Mucosa of descending colon (tissue), 3 donors: ENCODE data around the gene NRROS. TPM values are rescaled to one million over a fixed set of nuclear protein-coding genes. Genes with fewer than 3 reads are reported as not detected.

Experiments
- ATAC-seq: fragments of 200-7000 bp; cut with Tn5 transposase; one replicate; pipeline ENCODE4 v1.9.1; 2020; ENCODE audit warnings: mild to moderate bottlenecking, moderate library complexity
- DNase-seq, 3 donors: peaks; one replicate each; pipeline ENCODE4 v3.0.0-alpha.2; 2020
- H3K36me3 ChIP-seq: fragments of 200-600 bp; one replicate; pipeline ENCODE4 v1.8.0; 2021; ENCODE audit warnings: low read depth, mild to moderate bottlenecking
- H3K4me1 ChIP-seq: fragments of 200-600 bp; one replicate; pipeline ENCODE4 v1.8.0; 2021; ENCODE audit warnings: low read depth, mild to moderate bottlenecking
- H3K4me3 ChIP-seq: fragments of 200-600 bp; one replicate; pipeline ENCODE4 v1.8.0; 2021; ENCODE audit warnings: mild to moderate bottlenecking
- H3K9me3 ChIP-seq: fragments of 200-600 bp; one replicate; pipeline ENCODE4 v1.8.0; 2021; ENCODE audit warnings: mild to moderate bottlenecking
- CTCF ChIP-seq: fragments of 200-600 bp; IDR thresholded peaks from one replicate; pipeline ENCODE4 v1.8.0; 2022; ENCODE audit warnings: antibody characterized with exemption, mild to moderate bottlenecking
- intact Hi-C, 2 donors: fragments of 100-400 bp; cut with DNase I in 1 of 2; cut with micrococcal nuclease in 1 of 2; formaldehyde crosslinking; loops; one replicate each; pipeline versions ENCODE4 v1.11.0 to v1.11.1; 2022; cut with DNase I, micrococcal nuclease
- total RNA-seq, 3 donors: library from RNA; stranded (reverse); fragmentation: NEBNext Ultra II Directional in 2 of 3; extraction: Animal tissue kit (Norgen Biotek cat#: 25700) in 2 of 3; gene quantifications; one replicate each; pipeline versions ENCODE4 v1.2.1 to v1.2.4, GENCODE V29; 2021 to 2023
- donor health status: DM: no; HTN: no; CAD: no; lungs with moderate emphysema.
- donor health status: DM: no; HTN: no; CAD: no.
- donor health status: DM: no; HTN: yes; CAD: no.

NRROS gene
- total RNA-seq, 3 donors from 2014 or later: 1.1 to 6.0 (median 5.4) TPM

- DNase-seq: no peak
- peak; percentile 36 for ATAC-seq
- no peak overlapping the region for H3K4me3 ChIP-seq
- H3K9me3 ChIP-seq: no peaks in the 10 kb centered on the region
- no peaks in the 10 kb centered on the region for H3K36me3 ChIP-seq
- TF ChIP-seq CTCF: no peak
- no peaks in the 10 kb centered on the region for H3K4me1 ChIP-seq
- intact Hi-C loops: no loop called here
These were observed 26.7 kb downstream of the NRROS start for GRCh38 chr3:196666001-196666867.

- intact Hi-C loops: no loop called here
- TF ChIP-seq CTCF: no peak
- no peaks in the 10 kb centered on the region for H3K9me3 ChIP-seq
- ATAC-seq (no peak), DNase-seq (no peak)
- no peak overlapping the region for H3K4me3 ChIP-seq
- no peaks in the 10 kb centered on the region for H3K4me1 ChIP-seq
- H3K36me3 ChIP-seq: no peaks in the 10 kb centered on the region
These were observed 27.7 kb downstream of the NRROS start for GRCh38 chr3:196667056-196667825.

- DNase-seq (no peak), ATAC-seq (peak; percentile 36)
- no peaks in the 10 kb centered on the region for H3K9me3 ChIP-seq
- no peak overlapping the region for H3K4me3 ChIP-seq
- intact Hi-C loops: no loop called here
- H3K36me3 ChIP-seq: no peaks in the 10 kb centered on the region
- TF ChIP-seq CTCF: no peak
- no peaks in the 10 kb centered on the region for H3K4me1 ChIP-seq
These were observed 30.8 kb downstream of the NRROS start for GRCh38 chr3:196670339-196670738.

GRCh38 chr3:196673632-196674031 lies 34.1 kb downstream of the NRROS start:
- ATAC-seq (no peak), DNase-seq (no peak)
- no peaks in the 10 kb centered on the region for H3K36me3 ChIP-seq
- H3K9me3 ChIP-seq: no peaks in the 10 kb centered on the region
- no peak overlapping the region for H3K4me3 ChIP-seq
- TF ChIP-seq CTCF: no peak
- intact Hi-C loops: no loop called here
- H3K4me1 ChIP-seq: no peaks in the 10 kb centered on the region

GRCh38 chr3:196677353-196677752 lies 37.9 kb downstream of the NRROS start:
- DNase-seq: no peak
- H3K36me3 ChIP-seq: no peaks in the 10 kb centered on the region
- TF ChIP-seq CTCF: no peak
- H3K4me3 ChIP-seq: no peak overlapping the region
- H3K9me3 ChIP-seq: no peaks in the 10 kb centered on the region
- no peak for ATAC-seq
- intact Hi-C loops: no loop called here
- no peaks in the 10 kb centered on the region for H3K4me1 ChIP-seq
